NCI-H2107 treated with DMSO at 0.1 percent for 48 hours (cell line): Measurements from ENCODE around the gene NUTM2F.
"Not testable (repeated sequence)": the region's sequence is repeated elsewhere in the genome, so short reads cannot be mapped to it uniquely, and the experiment has no call there.

Source experiments
- DNase-seq: peaks from one replicate; lab custom pipeline; 2025; ENCODE audit not compliant: unreplicated experiment; lab: John Stamatoyannopoulos, UW

NUTM2F gene

GRCh38 chr9:94317949-94318657 is 10.3 kb downstream of the NUTM2F start:
- DNase-seq = not testable (repeated sequence)

- DNase-seq = not testable (repeated sequence)
These were observed 12.2 kb downstream of the NUTM2F start for GRCh38 chr9:94316236-94316635.

GRCh38 chr9:94315034-94315984 is 13.1 kb downstream of the NUTM2F start:
- not testable (repeated sequence) for DNase-seq

GRCh38 chr9:94303321-94303720 is 25.1 kb downstream of the NUTM2F start:
- DNase-seq = no peak

- DNase-seq = no peak
These were observed 26.0 kb downstream of the NUTM2F start for GRCh38 chr9:94302426-94302825.

GRCh38 chr9:94301583-94301982 is 26.9 kb downstream of the NUTM2F start:
- DNase-seq = no peak

GRCh38 chr9:94300470-94301301 is 27.8 kb downstream of the NUTM2F start:
- no peak for DNase-seq

- DNase-seq = no peak
These were observed 29.4 kb downstream of the NUTM2F start for GRCh38 chr9:94298949-94299599.

GRCh38 chr9:94289691-94290090 is 38.8 kb downstream of the NUTM2F start:
- no peak for DNase-seq

GRCh38 chr9:94287877-94288513 is 40.4 kb downstream of the NUTM2F start:
- no peak for DNase-seq

GRCh38 chr9:94286116-94286515 is 42.3 kb downstream of the NUTM2F start:
- DNase-seq = no peak

- no peak for DNase-seq
These were observed 47.3 kb downstream of the NUTM2F start for GRCh38 chr9:94281101-94281500.

- DNase-seq = no peak
These were observed 47.9 kb downstream of the NUTM2F start for GRCh38 chr9:94280409-94280989.

GRCh38 chr9:94277885-94278536 is 50.4 kb downstream of the NUTM2F start:
- DNase-seq = no peak

GRCh38 chr9:94277029-94277428 is 51.4 kb downstream of the NUTM2F start:
- not testable (repeated sequence) for DNase-seq

GRCh38 chr9:94270009-94270408 is 58.4 kb downstream of the NUTM2F start:
- DNase-seq = no peak

- no peak for DNase-seq
These were observed 59.2 kb downstream of the NUTM2F start for GRCh38 chr9:94269264-94269663.
